HL-60 (cell line): ENCODE measurements around the gene TNFSF8.
A peak's percentile ranks its signal among the peaks of the same experiment; 100 is the strongest.

Experiments used
- DNase-seq, 2 experiments: peaks; one replicate each; pipeline ENCODE4 v3.0.0-alpha.2; 2010 to 2020; ENCODE audit warnings: low read depth in 1 of 2, low spot score in 1 of 2
- H3K27ac ChIP-seq: fragments of 250-450 bp; sonication (Bioruptor Pico); replicated peaks from 2 replicates; pipeline ENCODE4 v1.5.1; 2020; ENCODE audit warnings: mild to moderate bottlenecking, moderate library complexity
- H3K27me3 ChIP-seq: fragments of 250-450 bp; sonication (Bioruptor Pico); 2 replicates; pipeline ENCODE4 v1.5.1; 2021; ENCODE audit warnings: mild to moderate bottlenecking, moderate library complexity; ENCODE audit not compliant: insufficient read depth, poor library complexity, severe bottlenecking
- H3K4me3 ChIP-seq: replicated peaks from 2 replicates; pipeline ENCODE4 v1.5.1; 2011; ENCODE audit warnings: mild to moderate bottlenecking, control low read depth, low read length; ENCODE audit not compliant: insufficient read depth
- GABPA ChIP-seq: IDR thresholded peaks from 2 replicates; pipeline ENCODE4 v1.6.1; 2012; ENCODE audit warnings: low read depth
- POLR2AphosphoS5 ChIP-seq: IDR thresholded peaks from 2 replicates; pipeline ENCODE4 v1.6.1; 2012; ENCODE audit warnings: low read depth
- REST ChIP-seq: IDR thresholded peaks from 2 replicates; pipeline ENCODE4 v1.6.1; 2012; ENCODE audit warnings: low read depth; ENCODE audit not compliant: insufficient replicate concordance
- SPI1 ChIP-seq: IDR thresholded peaks from 2 replicates; pipeline ENCODE4 v1.6.1; 2012; ENCODE audit warnings: low read depth, mild to moderate bottlenecking, borderline replicate concordance
- TF ChIP-seq, protein P1 (sequence below): IDR thresholded peaks from one replicate; pipeline ENCODE4 v1.5.1; 2011; ENCODE audit warnings: low read length, control low read depth, inconsistent platforms; ENCODE audit not compliant: insufficient read depth

Gene TNFSF8

GRCh38 chr9:114913217-114913616 is 17.2 kb downstream of the TNFSF8 start:
- DNase-seq: no peak
- TF ChIP-seq GABPA (no peak), REST (no peak), POLR2AphosphoS5 (no peak), SPI1 (no peak)
- TF ChIP-seq, protein P1, sequence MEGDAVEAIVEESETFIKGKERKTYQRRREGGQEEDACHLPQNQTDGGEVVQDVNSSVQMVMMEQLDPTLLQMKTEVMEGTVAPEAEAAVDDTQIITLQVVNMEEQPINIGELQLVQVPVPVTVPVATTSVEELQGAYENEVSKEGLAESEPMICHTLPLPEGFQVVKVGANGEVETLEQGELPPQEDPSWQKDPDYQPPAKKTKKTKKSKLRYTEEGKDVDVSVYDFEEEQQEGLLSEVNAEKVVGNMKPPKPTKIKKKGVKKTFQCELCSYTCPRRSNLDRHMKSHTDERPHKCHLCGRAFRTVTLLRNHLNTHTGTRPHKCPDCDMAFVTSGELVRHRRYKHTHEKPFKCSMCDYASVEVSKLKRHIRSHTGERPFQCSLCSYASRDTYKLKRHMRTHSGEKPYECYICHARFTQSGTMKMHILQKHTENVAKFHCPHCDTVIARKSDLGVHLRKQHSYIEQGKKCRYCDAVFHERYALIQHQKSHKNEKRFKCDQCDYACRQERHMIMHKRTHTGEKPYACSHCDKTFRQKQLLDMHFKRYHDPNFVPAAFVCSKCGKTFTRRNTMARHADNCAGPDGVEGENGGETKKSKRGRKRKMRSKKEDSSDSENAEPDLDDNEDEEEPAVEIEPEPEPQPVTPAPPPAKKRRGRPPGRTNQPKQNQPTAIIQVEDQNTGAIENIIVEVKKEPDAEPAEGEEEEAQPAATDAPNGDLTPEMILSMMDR: no peak
- Histone ChIP-seq H3K27ac (no peak overlapping the region), H3K4me3 (no peak overlapping the region), H3K27me3 (no peaks in the 10 kb centered on the region)

DNA sequence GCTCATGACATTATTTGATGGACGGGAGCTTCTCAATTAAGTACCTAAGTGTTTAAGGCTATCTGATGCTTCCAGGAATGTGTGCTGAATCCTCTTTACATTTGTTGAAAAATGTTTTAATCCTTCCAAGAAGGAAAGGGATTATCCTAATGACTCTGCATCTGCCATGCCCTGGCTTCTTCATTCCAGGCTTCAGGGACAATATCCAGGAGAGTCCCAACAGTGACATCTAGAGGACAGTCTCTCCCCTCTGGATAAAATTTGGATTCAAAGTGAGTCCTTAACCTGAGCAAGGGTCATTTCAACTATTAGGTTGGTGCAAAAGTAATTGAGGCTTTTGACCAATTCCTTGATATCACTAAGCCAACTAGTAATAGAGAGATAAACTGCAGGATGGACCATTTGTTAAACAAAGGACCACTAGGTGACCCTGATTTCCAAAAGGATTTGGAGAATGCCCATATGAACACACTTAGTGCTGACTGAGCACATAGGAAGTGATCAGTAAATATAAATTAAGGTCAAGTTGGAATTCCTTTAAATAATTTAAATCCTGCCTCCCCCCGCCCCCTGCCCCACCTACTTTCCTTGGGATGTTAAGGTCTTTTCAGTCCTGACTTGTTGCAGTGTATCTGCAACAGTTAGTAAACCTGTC is 19.1 kb downstream of the TNFSF8 start:
- Histone ChIP-seq H3K4me3 (no peak overlapping the region), H3K27me3 (no peaks in the 10 kb centered on the region), H3K27ac (no peak overlapping the region)
- DNase-seq: no peak
- no peak for TF ChIP-seq SPI1
- TF ChIP-seq POLR2AphosphoS5: no peak
- no peak for TF ChIP-seq GABPA
- TF ChIP-seq, protein P1: peak; percentile 69
- no peak for TF ChIP-seq REST

GRCh38 chr9:114910541-114910940 is 19.9 kb downstream of the TNFSF8 start:
- Histone ChIP-seq H3K27ac (no peak overlapping the region), H3K27me3 (no peaks in the 10 kb centered on the region), H3K4me3 (no peak overlapping the region)
- no peak for TF ChIP-seq POLR2AphosphoS5
- TF ChIP-seq SPI1: no peak
- no peak for TF ChIP-seq GABPA
- no peak for TF ChIP-seq REST
- TF ChIP-seq, protein P1: no peak
- no peak for DNase-seq
